ENCODE data around the gene HS6ST2. TPM values are rescaled to one million over a fixed set of nuclear protein-coding genes. Genes with fewer than 3 reads are reported as not detected.
"Not testable (repeated sequence)": the region's sequence is repeated elsewhere in the genome, so short reads cannot be mapped to it uniquely, and the experiment has no call there.

Gene HS6ST2
- total RNA-seq, 1 donor from 2014 or later: 0.30 TPM

DNA sequence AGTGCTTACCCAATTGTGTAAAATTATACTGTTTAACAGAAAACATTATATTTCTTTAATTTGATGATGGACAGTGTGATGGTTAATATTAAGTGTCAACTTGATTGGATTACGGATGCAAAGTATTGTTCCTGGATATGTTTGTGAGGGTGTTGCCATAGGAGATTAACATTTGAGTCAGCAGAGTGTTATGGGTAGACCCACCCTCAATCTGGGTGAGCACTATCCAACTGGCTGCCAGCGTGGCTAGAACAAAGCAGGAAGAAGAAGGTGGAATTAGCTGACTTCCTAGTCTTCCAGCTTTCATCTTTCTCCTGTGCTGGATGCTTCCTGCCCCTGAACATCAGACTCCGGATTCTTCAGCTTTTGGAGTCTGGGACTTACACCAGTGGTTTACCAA is 42.1 kb downstream of the HS6ST2 start:
- H3K27me3 Mint-ChIP-seq (ENCODE audit: low read depth): no peaks in the 10 kb centered on the region
- H3K4me3 Mint-ChIP-seq (ENCODE audit: low read depth): no peak overlapping the region
- no peak for DNase-seq (ENCODE audit: low spot score)
- no peak overlapping the region for H3K27ac Mint-ChIP-seq
- no peaks in the 10 kb centered on the region for H3K9me3 Mint-ChIP-seq
- no peaks in the 10 kb centered on the region for H3K4me1 Mint-ChIP-seq (ENCODE audit: low read depth)
- intact Hi-C loops (cut with micrococcal nuclease): no loop called here
- no peaks in the 10 kb centered on the region for H3K36me3 Mint-ChIP-seq (ENCODE audit: low read depth)

DNA sequence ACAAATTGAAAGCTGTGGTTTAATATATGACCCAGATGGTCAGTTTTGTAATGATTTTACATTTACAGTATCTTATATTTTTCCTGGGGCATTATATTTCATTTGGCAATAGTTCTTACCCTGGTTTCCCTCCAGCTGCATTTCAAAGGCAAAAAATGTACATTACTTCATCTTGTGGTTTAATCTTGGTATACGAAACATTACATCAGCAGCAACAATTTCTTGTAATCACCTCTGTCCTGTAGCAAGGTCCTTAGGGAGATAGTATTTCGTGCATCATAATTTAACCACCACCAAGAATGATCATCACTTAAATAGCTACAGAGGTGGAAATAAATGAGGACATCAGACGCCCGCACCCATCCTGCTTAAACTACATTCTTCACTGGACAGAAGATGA is 48.8 kb downstream of the HS6ST2 start:
- Mint-ChIP-seq H3K27ac (no peak overlapping the region), H3K27me3 (ENCODE audit: low read depth) (no peaks in the 10 kb centered on the region), H3K4me3 (ENCODE audit: low read depth) (no peak overlapping the region), H3K4me1 (ENCODE audit: low read depth) (no peaks in the 10 kb centered on the region), H3K36me3 (ENCODE audit: low read depth) (no peaks in the 10 kb centered on the region), H3K9me3 (no peaks in the 10 kb centered on the region)
- intact Hi-C loops (cut with micrococcal nuclease): no loop called here
- no peak for DNase-seq (ENCODE audit: low spot score)

DNA sequence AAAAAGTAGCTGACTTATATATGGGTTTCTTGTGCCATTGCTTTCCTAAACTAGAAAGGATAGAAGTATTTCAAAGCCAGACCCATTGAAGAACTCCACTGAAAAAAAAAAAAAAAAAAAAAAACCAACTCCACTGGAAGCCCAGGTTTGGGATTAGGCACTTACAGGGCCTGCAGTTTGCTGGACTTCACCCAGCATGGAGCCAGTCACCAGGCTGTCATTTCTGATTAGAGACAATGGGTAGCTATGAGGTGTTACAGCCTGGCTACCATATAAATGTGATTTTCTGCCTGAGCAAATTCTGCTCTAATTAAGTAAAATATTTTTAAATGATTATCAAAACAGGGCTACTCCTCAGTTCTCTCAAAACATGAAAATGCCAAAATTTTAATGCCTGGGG is 49.5 kb downstream of the HS6ST2 start:
- Mint-ChIP-seq H3K4me3 (ENCODE audit: low read depth) (no peak overlapping the region), H3K4me1 (ENCODE audit: low read depth) (no peaks in the 10 kb centered on the region), H3K27ac (no peak overlapping the region), H3K9me3 (no peaks in the 10 kb centered on the region), H3K27me3 (ENCODE audit: low read depth) (no peaks in the 10 kb centered on the region), H3K36me3 (ENCODE audit: low read depth) (no peaks in the 10 kb centered on the region)
- no peak for DNase-seq (ENCODE audit: low spot score)
- intact Hi-C loops (cut with micrococcal nuclease): no loop called here

DNA sequence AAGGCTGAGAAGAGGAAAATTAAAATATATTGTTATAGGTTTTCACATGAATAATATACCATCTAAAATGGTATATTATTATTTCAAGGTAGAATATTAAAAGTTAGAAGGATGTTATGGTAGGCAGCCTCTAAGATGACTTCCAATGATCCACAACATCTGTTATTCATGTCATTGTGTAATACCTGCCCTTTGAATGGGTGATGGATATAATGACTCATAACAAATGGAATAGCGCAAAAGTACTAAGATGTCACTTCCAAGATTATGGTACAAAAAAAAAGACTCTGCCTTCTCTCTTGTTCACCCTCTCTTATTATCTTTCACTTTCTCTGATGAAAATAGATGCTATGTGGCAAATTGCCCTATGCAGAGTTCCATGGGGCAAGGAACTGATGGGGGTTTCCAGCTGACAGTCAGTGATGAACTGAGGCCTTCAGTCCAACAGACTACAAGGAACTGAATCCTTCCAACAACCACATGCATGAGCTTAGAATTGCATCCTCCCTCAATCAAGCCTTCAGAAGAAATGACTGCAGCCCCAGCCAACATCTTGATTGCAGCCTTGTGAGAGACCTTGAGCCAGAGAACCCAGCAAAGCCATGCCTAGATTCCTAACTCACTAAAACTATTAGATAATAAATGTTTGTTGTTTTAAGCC is 57.7 kb downstream of the HS6ST2 start:
- intact Hi-C loops (cut with micrococcal nuclease): no loop called here
- Mint-ChIP-seq H3K4me3 (ENCODE audit: low read depth) (no peak overlapping the region), H3K27ac (no peak overlapping the region), H3K9me3 (no peaks in the 10 kb centered on the region), H3K36me3 (ENCODE audit: low read depth) (no peaks in the 10 kb centered on the region), H3K4me1 (ENCODE audit: low read depth) (no peaks in the 10 kb centered on the region), H3K27me3 (ENCODE audit: low read depth) (no peaks in the 10 kb centered on the region)
- no peak for DNase-seq (ENCODE audit: low spot score)

DNA sequence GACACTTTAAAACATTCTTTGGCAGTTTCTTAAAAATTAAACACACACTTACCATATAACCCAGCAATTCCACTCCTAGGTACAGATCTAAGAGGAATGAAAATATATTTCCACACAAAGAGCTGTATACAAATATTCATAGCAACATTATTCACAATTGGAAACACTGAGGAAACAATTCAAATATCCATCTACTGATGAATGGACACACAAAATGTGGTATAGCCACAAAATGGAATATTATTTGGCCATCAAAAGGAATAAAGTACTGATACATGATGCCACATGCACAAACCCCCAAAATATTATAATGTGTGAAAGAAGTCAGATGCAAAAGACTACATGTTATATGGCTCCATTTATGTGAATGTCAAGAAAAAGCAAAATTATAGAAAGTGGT is 70.9 kb downstream of the HS6ST2 start:
- intact Hi-C loops (cut with micrococcal nuclease): no loop called here
- Mint-ChIP-seq H3K4me3 (ENCODE audit: low read depth) (no peak overlapping the region), H3K27me3 (ENCODE audit: low read depth) (no peaks in the 10 kb centered on the region), H3K36me3 (ENCODE audit: low read depth) (no peaks in the 10 kb centered on the region), H3K27ac (no peak overlapping the region), H3K9me3 (no peaks in the 10 kb centered on the region), H3K4me1 (ENCODE audit: low read depth) (no peaks in the 10 kb centered on the region)
- no peak for DNase-seq (ENCODE audit: low spot score)

DNA sequence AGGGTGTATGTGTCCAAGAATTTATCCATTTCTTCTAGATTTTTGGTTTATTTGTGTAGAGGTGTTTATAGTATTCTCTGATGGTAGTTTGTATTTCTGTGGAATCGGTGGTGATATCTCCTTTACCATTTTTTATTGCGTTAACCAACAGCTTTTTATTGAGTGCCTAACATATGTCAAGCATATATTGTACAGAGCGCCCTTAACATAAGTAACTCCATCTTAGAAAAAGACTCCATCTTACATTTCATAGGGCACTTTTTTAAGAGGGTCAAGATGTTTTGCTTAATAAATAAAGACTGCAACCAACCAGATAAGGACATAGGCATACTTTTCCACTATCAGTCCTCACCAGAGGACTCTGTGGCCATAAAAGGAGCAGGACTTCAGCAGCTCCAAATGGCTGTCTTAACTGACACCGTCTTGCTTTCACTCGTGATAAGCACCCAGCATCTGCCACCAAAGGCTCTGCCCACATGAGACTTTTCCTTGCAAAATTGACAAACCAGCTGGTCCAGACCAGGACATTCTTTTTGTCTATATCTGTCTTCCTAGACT is 75.0 kb downstream of the HS6ST2 start:
- H3K36me3 Mint-ChIP-seq (ENCODE audit: low read depth): no peaks in the 10 kb centered on the region
- no peak overlapping the region for H3K27ac Mint-ChIP-seq
- H3K27me3 Mint-ChIP-seq (ENCODE audit: low read depth): no peaks in the 10 kb centered on the region
- DNase-seq (ENCODE audit: low spot score): no peak
- no peaks in the 10 kb centered on the region for H3K4me1 Mint-ChIP-seq (ENCODE audit: low read depth)
- H3K9me3 Mint-ChIP-seq: no peaks in the 10 kb centered on the region
- H3K4me3 Mint-ChIP-seq (ENCODE audit: low read depth): no peak overlapping the region
- intact Hi-C loops (cut with micrococcal nuclease): no loop called here

DNA sequence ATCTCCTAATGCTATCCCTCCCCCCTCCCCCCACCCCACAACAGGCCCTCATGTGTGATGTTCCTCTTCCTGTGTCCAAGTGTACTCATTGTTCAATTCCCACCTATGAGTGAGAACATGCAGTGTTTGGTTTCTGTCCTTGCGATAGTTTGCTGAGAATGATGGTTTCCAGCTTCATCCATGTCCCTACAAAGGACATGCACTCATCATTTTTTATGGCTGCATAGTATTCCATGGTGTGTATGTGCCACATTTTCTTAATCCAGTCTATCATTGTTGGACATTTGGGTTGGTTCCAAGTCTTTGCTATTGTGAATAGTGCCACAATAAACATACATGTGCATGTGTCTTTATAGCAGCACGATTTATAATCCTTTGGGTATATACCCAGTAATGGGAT is 77.7 kb downstream of the HS6ST2 start:
- H3K27ac Mint-ChIP-seq; H3K4me1 Mint-ChIP-seq (ENCODE audit: low read depth); intact Hi-C loops (cut with micrococcal nuclease); H3K9me3 Mint-ChIP-seq; H3K4me3 Mint-ChIP-seq (ENCODE audit: low read depth); DNase-seq (ENCODE audit: low spot score); H3K36me3 Mint-ChIP-seq (ENCODE audit: low read depth); H3K27me3 Mint-ChIP-seq (ENCODE audit: low read depth): not testable (repeated sequence)

DNA sequence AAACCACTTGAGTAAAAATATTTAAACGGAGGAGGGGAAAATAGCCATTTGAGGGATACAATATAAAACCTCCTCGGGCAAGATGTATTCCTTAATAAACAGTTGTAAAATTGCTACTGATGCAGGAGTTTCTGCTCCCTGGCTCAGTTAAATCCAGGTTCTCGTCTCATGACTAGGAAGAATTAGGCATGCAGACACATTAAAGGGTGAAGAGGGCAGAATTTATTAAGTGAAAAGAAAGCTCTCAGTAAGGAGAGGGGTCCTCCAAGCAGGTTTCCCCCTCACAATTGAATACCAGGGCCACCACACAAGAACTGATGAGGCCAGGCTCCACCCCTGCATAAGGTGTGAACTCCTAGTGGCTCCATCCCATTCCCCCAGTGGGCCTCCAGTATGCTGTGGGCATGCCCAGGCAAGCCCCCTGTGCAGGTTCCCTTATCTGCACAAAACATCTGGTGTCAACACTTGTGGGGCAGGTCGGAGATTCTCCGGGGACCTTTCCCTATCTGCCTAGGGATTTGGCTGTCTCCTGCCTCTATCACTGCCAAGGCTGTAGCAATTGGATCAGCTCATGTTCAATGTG is 80.4 kb downstream of the HS6ST2 start:
- Mint-ChIP-seq H3K36me3 (ENCODE audit: low read depth) (no peaks in the 10 kb centered on the region), H3K27ac (no peak overlapping the region), H3K9me3 (no peaks in the 10 kb centered on the region), H3K4me1 (ENCODE audit: low read depth) (no peaks in the 10 kb centered on the region), H3K27me3 (ENCODE audit: low read depth) (no peaks in the 10 kb centered on the region), H3K4me3 (ENCODE audit: low read depth) (no peak overlapping the region)
- no peak for DNase-seq (ENCODE audit: low spot score)
- intact Hi-C loops (cut with micrococcal nuclease): no loop called here

DNA sequence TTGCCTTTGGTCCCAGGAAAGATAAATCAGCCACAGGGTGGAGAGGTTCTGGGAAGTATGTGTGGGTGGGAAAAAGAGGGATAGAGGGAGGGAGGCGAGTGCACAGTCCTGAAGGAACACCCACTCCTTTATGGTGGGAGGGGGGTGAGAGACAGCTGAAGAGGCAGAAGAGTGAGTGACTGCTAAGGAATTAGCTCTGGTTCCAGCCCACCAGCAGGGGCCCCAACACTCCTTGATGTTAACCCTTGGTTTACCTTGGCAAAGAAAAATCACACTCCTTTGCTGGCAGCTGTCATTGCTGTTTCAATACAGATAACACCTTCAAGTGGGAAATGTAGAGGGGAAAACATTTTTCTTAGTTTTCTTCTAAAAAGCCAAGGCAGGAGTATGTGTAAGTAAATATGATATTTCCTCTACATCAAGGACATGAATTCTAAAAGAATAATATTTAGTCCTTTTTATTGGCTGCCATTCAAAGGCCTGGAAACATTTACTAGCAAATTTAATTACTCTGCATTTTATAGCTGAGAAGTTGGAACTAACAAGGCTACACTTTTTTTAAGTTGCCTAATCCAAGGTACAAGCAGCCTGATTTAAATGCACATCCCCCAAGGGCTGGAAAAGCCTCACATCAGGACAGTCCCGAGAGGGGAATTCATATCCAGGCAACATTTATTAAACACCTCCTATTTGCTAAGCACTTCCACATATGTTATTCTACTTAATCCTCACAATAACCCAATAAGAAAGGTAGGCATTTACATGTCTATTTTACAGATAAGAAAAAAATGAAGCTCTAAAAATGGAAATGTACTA is 81.7 kb downstream of the HS6ST2 start:
- no peak for DNase-seq (ENCODE audit: low spot score)
- Mint-ChIP-seq H3K27ac (no peak overlapping the region), H3K4me3 (ENCODE audit: low read depth) (no peak overlapping the region), H3K9me3 (no peaks in the 10 kb centered on the region), H3K36me3 (ENCODE audit: low read depth) (no peaks in the 10 kb centered on the region), H3K27me3 (ENCODE audit: low read depth) (no peaks in the 10 kb centered on the region), H3K4me1 (ENCODE audit: low read depth) (no peaks in the 10 kb centered on the region)
- intact Hi-C loops (cut with micrococcal nuclease): no loop called here

DNA sequence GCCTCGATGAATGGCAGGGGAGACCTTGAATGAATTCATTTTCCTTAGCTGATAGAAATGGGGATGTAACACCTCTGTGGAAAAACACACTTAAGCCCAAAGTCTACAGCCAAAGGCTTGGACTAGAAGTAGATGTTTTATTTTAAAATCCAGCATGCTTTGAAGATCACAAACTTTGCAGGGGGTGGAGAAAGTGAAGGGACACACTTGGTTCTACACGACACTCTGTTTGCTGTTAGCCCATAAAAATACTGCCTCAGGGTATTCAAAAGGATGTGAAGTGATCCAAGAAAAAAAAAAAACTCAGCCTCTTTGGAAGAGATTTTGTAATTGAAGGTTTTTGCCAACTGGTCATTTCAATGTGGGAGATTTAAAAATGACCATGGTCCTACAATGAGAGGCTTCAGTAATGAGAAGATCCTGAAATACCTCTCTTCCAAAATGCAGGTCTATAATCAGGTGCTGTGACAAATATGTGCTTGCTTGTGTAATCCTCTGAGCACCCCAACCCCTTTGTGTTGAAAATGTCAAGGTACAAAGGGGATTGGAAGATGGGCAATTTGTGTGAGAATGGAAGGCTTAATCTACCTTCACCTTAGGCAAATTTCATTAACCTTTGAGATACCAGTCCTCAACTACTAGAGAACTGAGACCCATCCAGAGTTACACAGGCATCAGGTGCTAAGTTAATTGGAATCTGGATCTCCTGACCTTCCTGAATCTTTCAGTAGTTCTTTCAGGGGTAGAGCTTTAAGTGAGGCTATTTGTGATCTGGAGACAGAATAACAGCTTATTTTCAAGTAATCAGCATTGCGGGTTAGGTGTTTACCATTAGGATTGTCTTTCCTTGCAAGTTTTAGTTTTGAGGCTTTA is 82.5 kb downstream of the HS6ST2 start:
- H3K27me3 Mint-ChIP-seq (ENCODE audit: low read depth): no peaks in the 10 kb centered on the region
- no peak for DNase-seq (ENCODE audit: low spot score)
- no peaks in the 10 kb centered on the region for H3K36me3 Mint-ChIP-seq (ENCODE audit: low read depth)
- no peak overlapping the region for H3K4me3 Mint-ChIP-seq (ENCODE audit: low read depth)
- intact Hi-C loops (cut with micrococcal nuclease): no loop called here
- no peaks in the 10 kb centered on the region for H3K9me3 Mint-ChIP-seq
- no peak overlapping the region for H3K27ac Mint-ChIP-seq
- H3K4me1 Mint-ChIP-seq (ENCODE audit: low read depth): no peaks in the 10 kb centered on the region

DNA sequence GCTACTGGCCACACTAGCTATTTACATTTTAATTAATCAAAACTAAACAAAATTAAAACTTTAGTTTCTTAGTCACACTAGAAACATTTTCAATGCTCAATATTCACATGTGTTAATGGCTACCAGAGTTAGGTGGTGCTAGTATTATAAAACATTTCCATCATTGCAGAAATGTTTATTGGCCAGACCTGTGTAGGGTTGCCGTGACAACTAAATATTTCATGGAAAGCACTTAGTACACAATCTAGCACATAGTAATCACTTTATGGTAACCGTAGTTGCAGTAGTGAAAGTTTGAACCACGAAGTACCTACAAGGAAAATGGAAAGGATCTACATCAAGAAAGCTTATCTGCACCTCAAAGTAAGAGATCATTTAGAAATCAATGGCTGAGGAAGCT is 95.9 kb downstream of the HS6ST2 start:
- DNase-seq (ENCODE audit: low spot score): no peak
- no peaks in the 10 kb centered on the region for H3K27me3 Mint-ChIP-seq (ENCODE audit: low read depth)
- intact Hi-C loops (cut with micrococcal nuclease): no loop called here
- no peak overlapping the region for H3K27ac Mint-ChIP-seq
- H3K4me1 Mint-ChIP-seq (ENCODE audit: low read depth): peaks cover 15% of the 10 kb centered on the region
- H3K9me3 Mint-ChIP-seq: peaks cover 10% of the 10 kb centered on the region
- no peaks in the 10 kb centered on the region for H3K36me3 Mint-ChIP-seq (ENCODE audit: low read depth)
- no peak overlapping the region for H3K4me3 Mint-ChIP-seq (ENCODE audit: low read depth)

DNA sequence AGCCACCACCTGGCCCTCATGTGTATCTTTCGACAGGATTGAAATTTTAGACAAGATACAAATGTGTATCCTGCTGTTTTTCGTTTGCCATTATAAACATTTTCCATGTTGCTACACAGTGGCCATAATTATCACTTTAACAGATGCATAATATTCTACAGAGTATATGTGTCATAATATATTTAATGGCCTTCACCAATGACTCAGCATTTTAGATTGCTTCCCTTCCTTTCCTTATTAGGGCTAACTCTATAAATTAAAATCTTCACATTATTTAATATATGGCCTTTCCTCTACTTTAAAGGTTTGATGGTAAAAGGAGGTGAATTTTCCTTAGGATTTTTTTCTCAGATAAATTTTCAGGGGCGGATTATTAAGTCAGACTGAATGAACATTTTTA is 97.4 kb downstream of the HS6ST2 start:
- Mint-ChIP-seq H3K27ac (no peak overlapping the region), H3K4me1 (ENCODE audit: low read depth) (peaks cover 17% of the 10 kb centered on the region), H3K4me3 (ENCODE audit: low read depth) (no peak overlapping the region), H3K27me3 (ENCODE audit: low read depth) (no peaks in the 10 kb centered on the region), H3K9me3 (peaks cover 10% of the 10 kb centered on the region), H3K36me3 (ENCODE audit: low read depth) (no peaks in the 10 kb centered on the region)
- no peak for DNase-seq (ENCODE audit: low spot score)
- intact Hi-C loops (cut with micrococcal nuclease): no loop called here
